H1 (cell line): ENCODE data around the gene ABCF3. TPM values are rescaled to one million over a fixed set of nuclear protein-coding genes. Genes with fewer than 3 reads are reported as not detected.

Experiments
- CTCF ChIA-PET: fragments of 300-600 bp; sonication (Branson Sonifier 250); formaldehyde crosslinking; loops from one replicate; lab custom pipeline; 2021; ENCODE audit not compliant: partially characterized antibody; lab: Charles Lee
- POLR2A ChIA-PET: fragments of 300-600 bp; sonication (Branson Sonifier 250); formaldehyde crosslinking; loops from one replicate; lab custom pipeline; 2021; ENCODE audit warnings: inconsistent platforms; ENCODE audit not compliant: partially characterized antibody; lab: Charles Lee
- DNase-seq, 2 experiments: peaks; one replicate each; pipeline versions ENCODE4 v3.0.0 to v3.0.0-alpha.2; 2010 to 2022; ENCODE audit warnings: low spot score in 2 of 2, low read depth in 1 of 2, mixed read lengths in 1 of 2
- FAIRE-seq: peaks from 2 replicates; lab custom pipeline; 2011; peaks lifted over from hg19 to GRCh38; lab: Jason Lieb, UNC
- H2AFZ ChIP-seq: 2 replicates; pipeline ENCODE4 v1.8.1; 2012; ENCODE audit warnings: low read length, inconsistent platforms
- H2AK5ac ChIP-seq: 2 replicates; pipeline ENCODE4 v1.6.1; 2013; ENCODE audit warnings: low read depth, low read length
- H2BK120ac ChIP-seq: replicated peaks from 2 replicates; pipeline ENCODE3; 2013; ENCODE audit warnings: low read depth, low read length, inconsistent platforms
- H2BK12ac ChIP-seq: 2 replicates; pipeline ENCODE4 v1.6.1; 2013; ENCODE audit warnings: low read depth, low read length
- H2BK15ac ChIP-seq: 2 replicates; pipeline ENCODE4 v1.6.1; 2013; ENCODE audit warnings: low read length
- H2BK20ac ChIP-seq: 2 replicates; pipeline ENCODE4 v1.6.1; 2013; ENCODE audit warnings: low read length
- H2BK5ac ChIP-seq: 2 replicates; pipeline ENCODE4 v1.6.1; 2013; ENCODE audit warnings: low read depth, low read length
- H3K14ac ChIP-seq: 2 replicates; pipeline ENCODE4 v1.6.1; 2013; ENCODE audit warnings: inconsistent platforms; ENCODE audit not compliant: insufficient read length
- H3K18ac ChIP-seq: 2 replicates; pipeline ENCODE4 v1.6.1; 2013; ENCODE audit warnings: low read length; ENCODE audit errors: extremely low read depth
- H3K23ac ChIP-seq: 2 replicates; pipeline ENCODE4 v1.6.1; 2013; ENCODE audit warnings: inconsistent platforms; ENCODE audit not compliant: insufficient read length
- H3K23me2 ChIP-seq: 2 replicates; pipeline ENCODE4 v1.6.1; 2013; ENCODE audit warnings: low read depth, low read length
- H3K27ac ChIP-seq: 2 replicates; pipeline ENCODE4 v1.6.1; 2011; ENCODE audit warnings: low read depth, low read length, inconsistent platforms
- H3K27me3 ChIP-seq, 4 experiments: replicated peaks in 1 of 4; 1 replicate in 1 of 4; 2 replicates in 3 of 4; pipeline versions ENCODE4 v1.6.1 to v1.8.1; 2011 to 2013; ENCODE audit warnings: low read length in 3 of 4, mild to moderate bottlenecking in 3 of 4, inconsistent platforms in 2 of 4, mixed read lengths in 2 of 4, moderate library complexity in 1 of 4; ENCODE audit not compliant: control insufficient read depth in 3 of 4, insufficient read depth in 3 of 4; ENCODE audit errors: extremely low read depth in 1 of 4
- H3K36me3 ChIP-seq, 4 experiments: 2 replicates each; pipeline versions ENCODE4 v1.6.1 to v1.8.1; 2011 to 2013; ENCODE audit warnings: mild to moderate bottlenecking in 4 of 4, low read length in 3 of 4, moderate library complexity in 2 of 4, control low read depth in 1 of 4, inconsistent platforms in 1 of 4; ENCODE audit not compliant: insufficient read depth in 4 of 4, control insufficient read depth in 2 of 4
- H3K4ac ChIP-seq: replicated peaks from 2 replicates; pipeline ENCODE3; 2013; ENCODE audit warnings: low read length, low read depth, mixed read lengths, inconsistent platforms; ENCODE audit not compliant: insufficient read length
- H3K4me1 ChIP-seq, 4 experiments: replicated peaks in 1 of 4; 1 replicate in 1 of 4; 2 replicates in 3 of 4; pipeline versions ENCODE4 v1.6.1 to v1.8.1; 2011 to 2013; ENCODE audit warnings: low read length in 3 of 4, inconsistent platforms in 2 of 4, mixed read lengths in 1 of 4; ENCODE audit not compliant: insufficient read depth in 4 of 4, control insufficient read depth in 3 of 4
- H3K4me2 ChIP-seq, 2 experiments: 2 replicates each; pipeline versions ENCODE4 v1.6.1 to v1.8.1; 2011 to 2013; ENCODE audit warnings: low read depth in 2 of 2, low read length in 2 of 2, control low read depth in 1 of 2, inconsistent platforms in 1 of 2, mild to moderate bottlenecking in 1 of 2; ENCODE audit not compliant: insufficient read depth in 1 of 2
- H3K4me3 ChIP-seq, 4 experiments: fragments of 200-600, 300-600 bp in 1 of 4; sonication (generic), shearing (Covaris generic), sonication (Bioruptor Twin) in 1 of 4; 2 replicates each; pipeline versions ENCODE4 v1.5.1 to v1.8.1; 2011 to 2016; ENCODE audit warnings: low read length in 4 of 4, low read depth in 3 of 4, control low read depth in 2 of 4, inconsistent platforms in 2 of 4, mild to moderate bottlenecking in 2 of 4, mixed read lengths in 1 of 4, moderate library complexity in 1 of 4; ENCODE audit not compliant: insufficient read depth in 2 of 4; ENCODE audit errors: extremely low read depth in 1 of 4
- H3K56ac ChIP-seq: replicated peaks from 2 replicates; pipeline ENCODE3; 2013; ENCODE audit warnings: low read depth, mild to moderate bottlenecking, mixed read lengths, low read length, inconsistent platforms; ENCODE audit not compliant: insufficient read length
- H3K79me1 ChIP-seq: 2 replicates; pipeline ENCODE4 v1.6.1; 2013; ENCODE audit warnings: low read depth, low read length, control low read depth
- H3K79me2 ChIP-seq, 2 experiments: 2 replicates each; pipeline versions ENCODE4 v1.6.1 to v1.8.1; 2012 to 2013; ENCODE audit warnings: low read length in 2 of 2, mild to moderate bottlenecking in 2 of 2, inconsistent platforms in 1 of 2; ENCODE audit not compliant: insufficient read depth in 2 of 2, control insufficient read depth in 1 of 2
- H3K9ac ChIP-seq, 4 experiments: replicated peaks in 1 of 4; 1 replicate in 1 of 4; 2 replicates in 3 of 4; pipeline versions ENCODE4 v1.6.1 to v1.8.1; 2011 to 2013; ENCODE audit warnings: low read depth in 3 of 4, low read length in 3 of 4, control low read depth in 2 of 4, mild to moderate bottlenecking in 2 of 4, moderate library complexity in 2 of 4, inconsistent platforms in 1 of 4; ENCODE audit errors: extremely low read depth in 1 of 4
- H3K9me3 ChIP-seq, 2 experiments: 2 replicates each; pipeline versions ENCODE4 v1.6.1 to v1.8.1; 2012 to 2013; ENCODE audit warnings: mild to moderate bottlenecking in 2 of 2, moderate library complexity in 2 of 2, control low read depth in 1 of 2, inconsistent platforms in 1 of 2, low read depth in 1 of 2, low read length in 1 of 2, mixed read lengths in 1 of 2; ENCODE audit not compliant: insufficient read depth in 2 of 2
- H4K20me1 ChIP-seq, 2 experiments: replicated peaks in 1 of 2; 2 replicates each; pipeline versions ENCODE3 to v1.8.1; 2011 to 2013; ENCODE audit warnings: inconsistent platforms in 2 of 2, low read length in 2 of 2, mild to moderate bottlenecking in 1 of 2; ENCODE audit not compliant: insufficient read depth in 2 of 2, control insufficient read depth in 1 of 2
- H4K5ac ChIP-seq: 2 replicates; pipeline ENCODE4 v1.6.1; 2013; ENCODE audit warnings: low read length, low read depth, mixed read lengths, inconsistent platforms; ENCODE audit not compliant: insufficient read length
- H4K8ac ChIP-seq: 2 replicates; pipeline ENCODE4 v1.8.0; 2013; ENCODE audit warnings: mild to moderate bottlenecking, moderate library complexity, low read length, inconsistent platforms; ENCODE audit not compliant: insufficient read depth; ENCODE audit errors: extremely low read depth
- H4K91ac ChIP-seq: replicated peaks from 2 replicates; pipeline ENCODE3; 2013; ENCODE audit warnings: low read length, mixed read lengths, inconsistent platforms; ENCODE audit not compliant: insufficient read length
- ATF3 ChIP-seq: IDR thresholded peaks from 2 replicates; pipeline ENCODE4 v1.6.1; 2011; ENCODE audit warnings: low read depth, mild to moderate bottlenecking, low read length; ENCODE audit not compliant: insufficient read depth
- BACH1 ChIP-seq: IDR thresholded peaks from 2 replicates; pipeline ENCODE4 v1.6.1; 2012; ENCODE audit warnings: low read length, improper control_type of control experiment
- HDAC6 ChIP-seq: IDR thresholded peaks from one replicate; pipeline ENCODE4 v1.7.1; 2012; ENCODE audit warnings: low read depth, mild to moderate bottlenecking, inconsistent platforms, low read length, moderate library complexity
- KDM1A ChIP-seq: fragments of 200-600, 300-600 bp; sonication (generic); IDR thresholded peaks from 2 replicates; pipeline ENCODE4 v1.7.1; 2016; ENCODE audit warnings: mild to moderate bottlenecking, low read length, borderline replicate concordance
- NANOG ChIP-seq: IDR thresholded peaks from 2 replicates; pipeline ENCODE4 v1.6.1; 2011; ENCODE audit warnings: low read length, low read depth, mild to moderate bottlenecking, inconsistent platforms; ENCODE audit not compliant: insufficient read depth, poor library complexity, severe bottlenecking
- POLR2A ChIP-seq, 2 experiments: IDR thresholded peaks; 1 replicate in 1 of 2; 2 replicates in 1 of 2; pipeline ENCODE4 v1.6.1; 2011; ENCODE audit warnings: low read depth in 2 of 2, low read length in 2 of 2, mild to moderate bottlenecking in 2 of 2; ENCODE audit errors: control extremely low read depth in 1 of 2
- RNF2 ChIP-seq: fragments of 200-900, 300-1000 bp; sonication (generic); IDR thresholded peaks from 2 replicates; pipeline ENCODE4 v1.7.1; 2016; ENCODE audit warnings: borderline replicate concordance, low read depth, mild to moderate bottlenecking, antibody characterized with exemption, low read length; ENCODE audit not compliant: poor library complexity, severe bottlenecking; ENCODE audit errors: missing control alignments
- SIRT6 ChIP-seq: IDR thresholded peaks from one replicate; pipeline ENCODE4 v1.7.1; 2012; ENCODE audit warnings: low read length, inconsistent platforms
- TAF1 ChIP-seq: IDR thresholded peaks from 2 replicates; pipeline ENCODE4 v1.6.1; 2011; ENCODE audit warnings: mild to moderate bottlenecking, low read depth, low read length
- WGBS, 2 experiments: shearing (Covaris generic) in 1 of 2; methylation state at CpG; one replicate each; pipeline versions ENCODE4 v1.1.6 to v1.1.7; 2013 to 2015; ENCODE audit warnings: low lambda C conversion rate in 2 of 2, mixed read lengths in 2 of 2, inconsistent platforms in 1 of 2, low coverage in 1 of 2, missing lambda C conversion rate in 1 of 2; ENCODE audit not compliant: insufficient replicate concordance in 2 of 2, insufficient coverage in 1 of 2, insufficient read length in 1 of 2; ENCODE audit errors: extremely low coverage in 1 of 2, missing lambda C conversion rate in 1 of 2; 5-methylcytosine and 5-hydroxymethylcytosine counted together
- polyA plus RNA-seq, 7 experiments: library from polyadenylated mRNA; depleted of rRNA in 3 of 7; stranded (reverse) in 5 of 7; unstranded in 2 of 7; fragments of >200 nt in 5 of 7; fragments of 200-250 nt in 2 of 7; gene quantifications; 1 replicate in 5 of 7; 2 replicates in 1 of 7; 4 replicates in 1 of 7; pipeline versions ENCODE4 v1.2.1 to v1.2.3, GENCODE V29; 2011 to 2013; ENCODE audit warnings: missing spikeins in 2 of 7, mixed read lengths in 2 of 7
- total RNA-seq: library from RNA; stranded (reverse); fragmentation: NEBNext Ultra II Directional; extraction: Animal tissue kit (Norgen Biotek cat#: 25700); gene quantifications from 2 replicates; pipeline ENCODE4 v1.2.1, GENCODE V29; 2021

The ABCF3 gene
- total and polyA plus RNA-seq, 2 of the 8 experiments (the other 6 are each of a cell fraction or from before 2014, with no cell fraction given): 51.6 to 57.8 TPM

GRCh38 chr3:184185461-184186183 is 377 bp upstream of the ABCF3 start:
- H4K91ac ChIP-seq: no peak overlapping the region
- H2BK20ac ChIP-seq: no peak overlapping the region
- peaks cover 15% of the 10 kb centered on the region for H3K23me2 ChIP-seq
- CTCF ChIA-PET: interaction anchor here (1.4 to 3.5 kb wide), 7 partner anchors 8 to 99 kb away, joined by 4 to 16 read pairs (median 7); no protein-coding TSS in a partner anchor
- no peak overlapping the region for H2BK12ac ChIP-seq
- H3K23ac ChIP-seq: no peak overlapping the region
- peak overlapping the region; percentile 74 for H3K4ac ChIP-seq
- H3K79me2 ChIP-seq: peaks cover 6 to 27% of the 10 kb centered on the region in 2 experiments; a peak in 3 of 4 replicates
- H4K8ac ChIP-seq: peak overlapping the region; percentile 90; the same call in 1 of the 2 replicates
- WGBS, 2 experiments: 3% methylated on average over 34 of the region's 55 CpGs; no CpG with 5 or more reads in 1 of the 2 experiments
- peak overlapping the region; percentile 66 for H4K5ac ChIP-seq
- 0 out of 2 replicates have a peak overlapping the region, but pooled peaks have one; percentile 30 for H2AFZ ChIP-seq
- no peak overlapping the region for H3K14ac ChIP-seq
- POLR2A ChIA-PET: interaction anchor here (0.7 to 2.4 kb wide), 14 partner anchors 9 to 287 kb away, joined by 3 to 18 read pairs (median 4); partner anchors contain the start of genes AP2M1, CAMK2N2, EIF2B5 and VWA5B2
- peak overlapping the region; percentile 97 for H3K4me2 ChIP-seq
- no peak overlapping the region; the same call in 1 of the 2 replicates for H2BK15ac ChIP-seq
- H3K18ac ChIP-seq: peak overlapping the region; percentile 79; the same call in 1 of the 2 replicates
- H2BK120ac ChIP-seq: peak overlapping the region; percentile 38
- H3K9ac ChIP-seq: peak overlapping the region; percentile 70 to 83 (median 78)
- peaks cover 0 to 8% (median 5%) of the 10 kb centered on the region in 4 experiments; a peak in 6 of 7 replicates for H3K4me1 ChIP-seq
- DNase-seq (peak; percentile 98 to 99), FAIRE-seq (no peak)
- H4K20me1 ChIP-seq: peaks cover 0 to 11% of the 10 kb centered on the region in 2 experiments
- H3K56ac ChIP-seq: peak overlapping the region; percentile 5
- peak overlapping the region; percentile 92 for H3K27ac ChIP-seq
- H3K79me1 ChIP-seq: peaks cover 10% of the 10 kb centered on the region
- peak overlapping the region; percentile 83 for H2BK5ac ChIP-seq
- no peaks in the 10 kb centered on the region; a peak in 1 of 7 replicates for H3K27me3 ChIP-seq
- peak overlapping the region; percentile 86 to 96 (median 94) for H3K4me3 ChIP-seq
- peaks cover 36 to 68% (median 42%) of the 10 kb centered on the region in 4 experiments for H3K36me3 ChIP-seq
- no peak overlapping the region for H2AK5ac ChIP-seq
- H3K9me3 ChIP-seq: no peaks in the 10 kb centered on the region
- TF ChIP-seq RNF2 (no peak), TAF1 (peak; percentile 71; the same call in 1 of the 2 replicates), HDAC6 (no peak), ATF3 (no peak), NANOG (no peak), SIRT6 (no peak), POLR2A (IDR thresholded peaks at IDR 0.05; ENCODE audit: control extremely low read depth in 1 of 2, low read depth in 2 of 2, low read length in 2 of 2) (peak; percentile 90 to 94), KDM1A (no peak), BACH1 (peak; percentile 75)
